NCI-H748 treated with DMSO at 0.1 percent for 48 hours (cell line): ENCODE measurements around the gene KLHL15.
"Not testable (repeated sequence)": the region's sequence is repeated elsewhere in the genome, so short reads cannot be mapped to it uniquely, and the experiment has no call there.

ENCODE experiments used
- DNase-seq: peaks from one replicate; lab custom pipeline; 2025; lab: John Stamatoyannopoulos, UW

KLHL15 gene, protein sequence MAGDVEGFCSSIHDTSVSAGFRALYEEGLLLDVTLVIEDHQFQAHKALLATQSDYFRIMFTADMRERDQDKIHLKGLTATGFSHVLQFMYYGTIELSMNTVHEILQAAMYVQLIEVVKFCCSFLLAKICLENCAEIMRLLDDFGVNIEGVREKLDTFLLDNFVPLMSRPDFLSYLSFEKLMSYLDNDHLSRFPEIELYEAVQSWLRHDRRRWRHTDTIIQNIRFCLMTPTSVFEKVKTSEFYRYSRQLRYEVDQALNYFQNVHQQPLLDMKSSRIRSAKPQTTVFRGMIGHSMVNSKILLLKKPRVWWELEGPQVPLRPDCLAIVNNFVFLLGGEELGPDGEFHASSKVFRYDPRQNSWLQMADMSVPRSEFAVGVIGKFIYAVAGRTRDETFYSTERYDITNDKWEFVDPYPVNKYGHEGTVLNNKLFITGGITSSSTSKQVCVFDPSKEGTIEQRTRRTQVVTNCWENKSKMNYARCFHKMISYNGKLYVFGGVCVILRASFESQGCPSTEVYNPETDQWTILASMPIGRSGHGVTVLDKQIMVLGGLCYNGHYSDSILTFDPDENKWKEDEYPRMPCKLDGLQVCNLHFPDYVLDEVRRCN

DNA sequence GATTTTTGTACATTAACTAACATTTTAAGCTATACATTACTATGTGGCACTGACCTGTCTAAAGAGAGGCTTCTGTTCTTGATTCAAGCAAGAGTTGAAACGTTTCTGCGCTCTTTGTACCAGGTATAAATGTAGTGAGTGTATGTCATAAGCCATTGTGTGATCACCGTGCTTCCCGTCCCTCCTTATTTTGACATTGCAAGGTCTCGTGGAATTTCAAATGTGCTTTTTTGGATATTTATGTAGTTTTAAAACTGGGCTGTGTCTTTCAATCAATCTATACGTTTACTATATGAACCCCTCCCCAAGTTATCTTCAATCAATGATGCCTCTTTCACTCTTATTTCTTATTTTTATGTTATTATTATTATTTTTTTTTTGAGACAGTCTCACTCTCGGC is at the start of gene KLHL15:
KLHL15 (minus strand) TSS at position 101 of the 400 bp plus-strand sequence. CDS start 20,493 bp downstream, outside the sequence.
- no peak for DNase-seq

DNA sequence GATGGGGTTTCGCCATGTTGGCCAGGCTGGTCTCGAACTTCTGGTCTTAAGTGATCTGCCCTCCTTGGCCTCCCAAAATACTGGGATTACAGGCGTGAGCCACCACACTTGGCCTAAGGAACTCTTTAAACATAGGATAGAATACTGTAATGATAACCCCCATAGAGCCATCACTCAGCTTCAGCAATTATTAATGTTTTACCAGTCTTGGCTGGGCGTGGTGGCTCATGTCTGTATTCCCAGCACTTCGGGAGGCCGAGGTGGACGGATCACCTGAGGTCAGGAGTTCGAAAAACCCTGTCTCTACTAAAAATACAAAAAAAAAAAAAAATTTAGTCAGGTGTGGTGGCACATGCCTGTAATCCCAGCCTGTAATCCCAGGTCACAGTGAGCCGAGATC is 42.9 kb upstream of the KLHL15 start:
- no peak for DNase-seq

DNA sequence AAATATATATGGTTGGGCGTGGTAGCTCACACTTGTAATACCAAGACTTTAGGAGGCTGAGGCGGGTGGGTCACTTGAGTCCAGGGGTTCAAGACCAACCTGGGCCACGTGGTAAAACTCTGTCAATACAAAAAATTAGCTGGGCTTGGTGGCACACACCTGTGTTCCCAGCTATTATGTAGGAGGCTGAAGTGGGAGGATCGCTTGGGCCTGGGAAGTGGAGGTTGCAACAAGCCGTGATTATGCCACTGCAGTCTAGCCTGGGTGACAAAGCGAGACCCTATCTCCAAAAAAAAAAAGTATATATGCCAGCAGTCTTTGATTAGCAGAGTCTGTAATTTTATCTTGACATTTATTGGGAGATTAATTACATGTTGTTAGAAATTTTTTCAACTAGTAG is 36.5 kb upstream of the KLHL15 start:
- DNase-seq: no peak

DNA sequence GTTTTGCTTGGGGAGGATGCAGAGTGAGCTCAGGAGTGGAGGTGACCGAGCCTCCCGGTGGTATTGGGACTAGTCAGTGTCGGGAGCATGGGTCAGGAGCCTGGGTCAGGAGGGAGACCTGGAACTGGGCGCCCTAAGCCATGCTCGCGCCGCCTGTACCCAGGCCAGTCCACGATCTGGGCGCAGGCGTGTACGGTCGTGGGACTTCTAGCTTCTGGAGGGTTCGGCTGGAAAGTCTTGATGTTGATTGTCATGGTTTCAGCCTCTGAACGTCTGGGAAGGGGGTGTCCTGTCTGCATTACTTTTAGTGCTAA is 28.0 kb upstream of the KLHL15 start:
- no peak for DNase-seq

DNA sequence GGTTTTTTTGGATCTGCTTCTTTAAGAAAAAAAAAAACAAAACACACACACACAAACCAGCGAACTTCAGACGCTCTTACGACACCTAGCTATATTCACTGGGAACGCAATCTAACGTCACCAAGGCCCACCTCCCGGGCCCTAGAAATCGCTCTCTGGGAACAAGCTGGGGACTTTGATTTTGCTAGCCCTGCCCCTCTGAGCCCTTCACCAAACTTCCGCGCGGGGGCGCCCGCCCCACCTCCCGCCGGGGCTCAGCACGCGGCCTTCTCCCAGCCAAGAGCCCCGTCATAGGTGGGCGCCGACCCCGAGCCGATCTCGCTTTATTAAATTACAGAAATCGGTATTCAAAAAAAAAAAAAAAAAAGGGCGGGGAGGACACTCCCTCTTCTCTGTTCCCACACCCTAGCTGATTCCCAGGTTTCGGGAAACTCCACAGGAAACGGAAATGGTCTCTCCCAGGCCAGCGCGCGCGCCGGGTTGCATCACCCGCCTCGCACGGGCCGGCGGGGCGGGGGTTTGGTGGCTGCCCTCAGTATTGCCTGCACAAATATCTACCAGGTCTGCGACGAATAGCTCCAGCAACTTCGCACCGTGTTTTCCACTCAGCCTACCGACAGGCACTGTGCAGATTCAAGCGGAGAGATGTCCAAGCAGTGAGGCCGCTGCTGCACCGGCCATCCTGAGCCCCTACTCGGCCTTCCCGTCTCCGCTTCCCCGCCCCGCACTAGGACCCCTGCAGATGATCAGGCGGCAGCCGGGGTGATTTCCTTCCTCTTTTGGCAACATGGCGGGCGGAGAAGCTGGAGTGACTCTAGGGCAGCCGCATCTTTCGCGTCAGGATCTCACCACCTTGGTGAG is 27.4 kb upstream of the KLHL15 start, which contains the start of gene EIF2S3:
EIF2S3 (plus strand) TSS at position 775 of the 861 bp plus-strand sequence; CDS start at position 788, 13 bp downstream.
- DNase-seq: peak; percentile 88

DNA sequence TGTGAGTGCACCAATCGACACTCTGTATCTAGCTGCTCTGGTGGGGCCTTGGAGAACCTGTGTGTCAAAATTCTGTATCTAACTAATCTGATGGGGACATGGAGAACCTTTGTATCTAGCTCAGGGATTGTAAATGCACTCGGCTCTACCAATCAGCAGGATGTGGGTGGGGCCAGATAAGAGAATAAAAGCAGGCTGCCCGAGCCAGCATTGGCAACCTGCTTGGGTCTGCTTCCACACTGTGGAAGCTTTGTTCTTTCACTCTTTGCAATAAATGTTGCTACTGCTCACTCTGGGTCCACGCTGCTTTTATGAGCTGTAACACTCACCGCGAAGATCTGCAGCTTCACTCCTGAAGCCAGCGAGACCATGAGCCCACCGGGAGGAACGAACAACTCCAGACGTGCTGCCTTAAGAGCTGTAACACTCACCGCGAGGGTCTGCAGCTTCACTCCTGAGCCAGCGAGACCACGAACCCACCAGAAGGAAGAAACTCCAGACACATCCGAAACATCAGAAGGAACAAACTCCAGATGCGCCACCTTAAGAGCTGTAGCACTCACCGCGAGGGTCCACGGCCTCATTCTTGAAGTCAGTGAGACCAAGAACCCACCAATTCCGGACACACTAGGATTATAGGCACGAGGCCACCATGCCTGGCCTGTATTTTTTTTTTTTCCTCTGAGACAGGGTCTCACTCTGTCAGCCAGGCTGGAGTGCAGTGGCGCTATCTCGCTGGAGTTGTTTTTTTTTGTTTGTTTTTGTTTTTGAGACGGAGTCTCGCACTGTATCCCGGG is 23.7 kb upstream of the KLHL15 start:
- DNase-seq: not testable (repeated sequence)

DNA sequence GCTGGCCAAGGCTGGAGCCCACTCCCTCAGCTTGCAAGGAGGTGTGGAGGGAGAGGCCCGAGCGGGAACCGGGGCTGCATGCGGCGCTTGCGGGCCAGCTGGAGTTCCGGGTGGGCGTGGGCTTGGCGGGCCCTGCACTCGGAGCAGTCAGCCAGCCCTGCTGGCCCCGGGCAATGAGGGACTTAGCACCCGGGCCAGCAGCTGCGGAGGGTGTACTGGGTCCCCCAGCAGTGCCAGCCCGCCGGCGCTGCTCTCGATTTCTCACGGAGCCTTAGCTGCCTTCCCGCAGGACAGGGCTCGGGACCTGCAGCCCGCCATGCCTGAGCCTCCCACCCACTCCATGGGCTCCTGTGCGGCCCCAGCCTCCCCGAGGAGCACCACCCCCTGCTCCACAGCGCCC is 22.7 kb upstream of the KLHL15 start:
- DNase-seq: not testable (repeated sequence)

DNA sequence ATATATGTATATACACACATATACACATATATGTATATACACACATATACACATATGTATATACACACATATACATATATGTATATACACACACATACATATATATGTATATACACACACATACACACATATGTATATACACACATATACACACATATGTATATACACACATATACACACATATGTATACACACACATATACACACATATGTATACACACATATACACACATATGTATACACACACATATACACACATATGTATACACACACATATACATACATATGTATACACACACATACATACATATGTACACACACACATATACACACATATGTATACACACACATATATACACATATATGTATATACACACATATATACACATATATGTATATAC is 19.1 kb upstream of the KLHL15 start:
- not testable (repeated sequence) for DNase-seq

DNA sequence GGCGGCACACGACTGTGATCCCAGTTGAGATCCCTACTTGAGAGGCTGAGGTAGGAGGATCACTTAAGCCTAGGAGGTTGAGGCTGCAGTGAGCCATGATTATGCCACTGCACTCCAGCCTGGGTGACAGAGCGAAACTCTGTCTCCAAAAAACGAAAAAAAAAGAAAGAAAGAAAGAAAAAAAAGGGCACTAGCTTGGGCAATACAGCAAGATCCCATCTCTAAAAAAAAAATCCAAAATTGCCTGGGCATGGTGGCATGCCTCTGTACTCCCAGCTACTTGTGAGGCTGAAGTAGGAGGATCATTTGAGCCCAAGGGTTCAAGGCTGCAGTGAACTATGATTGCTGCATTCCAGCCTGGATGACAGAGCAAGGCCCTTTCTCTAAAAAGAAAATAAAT is 10.7 kb upstream of the KLHL15 start:
- no peak for DNase-seq

DNA sequence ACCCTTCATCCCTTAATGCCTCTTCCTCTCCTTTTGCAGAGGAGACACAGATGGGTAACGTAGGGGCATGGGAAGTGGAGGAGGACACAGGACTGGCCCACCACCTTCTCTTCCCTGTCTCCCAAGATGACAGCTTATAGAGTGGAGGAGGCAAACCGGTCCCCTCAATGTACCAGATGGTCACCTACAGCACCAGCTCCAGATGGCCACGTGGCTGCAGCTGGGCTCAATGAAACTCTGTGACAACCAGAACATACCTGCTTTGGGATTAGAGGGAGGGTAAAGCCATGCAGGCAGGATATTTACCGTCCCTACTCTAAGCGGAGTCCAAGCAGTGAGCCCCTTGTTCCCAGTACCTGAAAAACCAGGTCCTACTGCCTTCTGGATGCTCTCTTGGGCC is 7.5 kb upstream of the KLHL15 start:
- DNase-seq: no peak

DNA sequence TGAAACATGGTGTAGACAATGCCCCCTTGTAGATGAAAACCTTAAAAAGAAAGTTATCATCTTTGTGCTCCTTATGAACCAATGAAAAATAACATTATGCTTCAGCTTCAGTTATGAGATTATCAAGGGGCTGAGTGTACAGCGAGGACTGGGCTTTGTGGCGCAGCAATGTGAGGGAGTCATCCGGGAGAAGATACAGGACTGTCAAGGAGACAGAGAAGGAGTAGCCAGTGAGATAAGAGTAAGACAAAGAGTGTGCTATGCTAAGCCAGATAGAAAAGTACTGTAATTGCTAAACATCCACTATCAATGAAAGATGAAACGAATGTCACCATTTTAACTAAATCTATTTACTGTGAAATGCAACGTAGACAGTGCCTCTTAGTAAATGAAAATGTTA is 3.6 kb upstream of the KLHL15 start:
- DNase-seq: no peak

DNA sequence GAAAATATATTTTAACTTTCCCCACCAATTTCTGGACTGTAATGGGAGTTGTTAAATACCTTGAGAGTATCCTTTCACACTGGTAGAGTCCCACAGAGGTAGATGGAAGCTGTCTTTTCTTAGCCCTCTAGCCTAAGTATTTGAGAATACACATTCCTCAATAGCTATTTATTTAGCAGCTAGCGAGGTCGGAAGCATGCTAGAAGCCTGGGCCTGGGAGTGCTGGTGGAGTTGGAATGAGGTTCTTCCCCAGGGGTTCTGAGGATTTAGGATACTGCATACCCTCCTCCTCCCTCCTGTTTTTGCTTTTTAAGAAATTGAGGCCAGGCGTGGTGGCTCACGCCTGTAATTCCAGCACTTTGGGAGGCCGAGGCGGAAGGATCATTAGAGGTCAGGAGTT is 999 bp upstream of the KLHL15 start:
- no peak for DNase-seq

DNA sequence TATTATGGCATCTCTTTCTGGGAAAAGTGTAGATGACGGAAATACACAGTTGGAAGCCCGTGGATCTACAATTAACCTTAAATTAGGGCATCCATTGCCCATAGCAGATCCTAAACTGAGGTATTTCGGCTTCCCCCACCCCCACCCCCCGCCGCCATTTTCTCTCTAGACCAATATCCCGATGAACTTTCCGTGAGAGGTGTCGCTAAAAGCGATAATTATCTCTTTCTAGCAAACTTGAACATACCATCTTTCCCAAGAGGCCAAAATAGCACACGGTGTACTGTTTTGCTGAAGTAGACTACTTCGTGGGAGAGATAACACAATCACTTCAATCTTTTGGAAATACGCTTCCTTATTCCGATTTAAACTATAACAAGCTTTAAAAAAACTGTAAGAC is 554 bp downstream of the KLHL15 start:
- no peak for DNase-seq

DNA sequence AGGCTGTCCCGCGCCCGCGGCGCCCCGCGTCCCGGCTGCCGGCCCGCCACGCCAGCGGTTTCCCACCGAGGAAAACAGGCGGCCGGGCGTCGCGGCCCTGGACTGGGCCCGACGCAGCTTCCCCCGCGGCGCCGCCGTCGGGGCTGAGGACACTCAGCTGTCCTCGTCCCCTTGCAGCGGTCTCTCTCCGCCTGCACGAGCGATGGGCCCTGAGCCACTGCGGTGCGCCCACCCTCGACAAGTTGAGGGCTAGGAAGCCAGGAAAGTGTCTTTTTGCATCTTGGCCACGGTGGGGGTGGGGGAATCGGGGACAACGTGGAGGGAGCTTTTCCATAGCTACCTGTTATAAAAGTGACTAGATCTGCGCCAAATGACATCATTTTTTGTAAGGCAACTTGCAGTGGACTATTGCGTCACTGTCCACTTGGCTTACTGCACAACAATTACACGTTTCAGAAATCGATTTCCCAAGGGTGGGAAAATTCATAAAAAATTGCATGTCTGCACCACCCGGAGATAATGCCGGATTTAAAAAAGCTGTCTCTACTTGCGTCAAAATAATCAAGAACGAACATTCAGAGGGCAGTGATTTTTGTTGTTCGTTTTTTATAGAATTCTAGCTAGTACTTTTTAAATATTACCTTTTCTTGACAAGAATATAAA is 1.1 kb downstream of the KLHL15 start:
- no peak for DNase-seq

DNA sequence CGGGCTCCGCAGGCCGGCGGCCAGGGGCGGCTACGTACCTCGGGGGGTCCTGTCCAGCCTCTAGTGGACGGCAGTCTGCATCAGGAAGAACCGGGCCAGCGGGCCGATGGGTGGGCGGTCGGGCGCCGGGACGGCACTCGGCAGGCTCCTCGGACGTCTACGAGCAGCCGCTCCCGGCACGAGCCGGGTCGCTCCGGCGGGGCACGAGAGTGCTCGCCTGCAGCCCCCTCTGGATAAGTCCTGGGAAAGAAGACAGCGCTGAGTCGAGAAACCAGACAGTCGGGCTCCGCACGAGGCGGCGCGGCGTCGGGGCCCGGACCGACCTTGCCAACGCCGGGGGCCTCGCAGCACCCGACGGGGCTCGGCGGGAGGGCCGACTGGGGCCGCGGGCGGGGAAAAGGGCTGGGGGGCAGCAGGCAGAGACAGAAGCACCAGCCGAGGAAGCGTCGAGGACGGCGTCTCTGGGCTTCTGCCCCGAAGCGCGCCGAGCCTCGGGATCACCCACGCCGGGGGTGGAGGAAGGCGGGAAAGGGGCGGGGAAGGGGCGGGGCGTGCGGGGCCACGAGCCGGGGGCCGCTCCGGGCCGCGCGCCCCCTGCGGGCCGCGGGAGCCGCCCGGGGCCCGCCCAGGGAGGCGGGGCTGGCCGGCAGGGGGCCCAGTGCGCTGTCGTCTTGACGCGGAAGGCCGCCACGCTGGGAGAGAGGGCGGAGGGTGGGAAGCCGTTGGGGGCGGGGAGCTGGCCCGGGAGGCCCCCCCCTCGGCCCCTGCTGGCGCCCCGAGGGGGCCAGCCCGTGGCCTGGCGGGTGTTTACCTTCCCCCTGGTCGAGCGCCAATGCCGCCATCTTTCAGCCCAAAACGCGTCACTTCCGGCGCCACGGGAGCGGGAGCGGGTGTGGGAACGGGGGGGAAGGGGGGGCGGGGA is 1.9 kb downstream of the KLHL15 start:
- DNase-seq: peak; percentile 57

DNA sequence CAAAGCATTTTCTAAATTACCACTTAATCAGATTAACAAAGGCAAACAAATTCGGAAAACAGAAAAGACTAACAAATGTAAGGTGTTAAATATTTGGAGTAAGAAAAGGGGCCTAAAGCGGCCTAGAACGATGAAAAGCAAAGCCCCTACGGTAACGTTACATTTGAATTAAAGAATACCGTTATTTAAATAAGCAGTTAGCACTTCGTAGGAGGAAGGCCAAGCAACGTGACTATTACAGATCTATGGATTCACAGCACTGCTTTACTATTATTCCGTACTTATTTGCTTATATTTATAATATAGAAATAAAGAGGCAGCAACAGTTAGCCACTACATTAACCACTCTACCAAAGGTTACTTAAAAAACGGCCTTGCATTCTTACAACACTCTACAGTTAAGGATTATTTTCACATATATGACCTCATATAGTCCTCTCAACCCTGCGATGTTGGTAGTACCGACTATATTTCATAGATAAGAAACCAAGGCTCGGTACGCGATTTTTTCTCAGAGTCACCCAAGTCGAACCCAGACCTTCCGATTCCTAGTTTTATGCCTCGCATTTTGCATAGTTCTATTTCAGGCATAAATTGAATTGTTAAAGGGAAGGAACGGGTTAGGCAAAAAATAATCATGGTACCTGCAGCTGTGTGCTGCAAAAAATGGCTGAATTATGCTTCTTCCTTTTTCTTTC is 2.9 kb downstream of the KLHL15 start:
- DNase-seq: no peak

DNA sequence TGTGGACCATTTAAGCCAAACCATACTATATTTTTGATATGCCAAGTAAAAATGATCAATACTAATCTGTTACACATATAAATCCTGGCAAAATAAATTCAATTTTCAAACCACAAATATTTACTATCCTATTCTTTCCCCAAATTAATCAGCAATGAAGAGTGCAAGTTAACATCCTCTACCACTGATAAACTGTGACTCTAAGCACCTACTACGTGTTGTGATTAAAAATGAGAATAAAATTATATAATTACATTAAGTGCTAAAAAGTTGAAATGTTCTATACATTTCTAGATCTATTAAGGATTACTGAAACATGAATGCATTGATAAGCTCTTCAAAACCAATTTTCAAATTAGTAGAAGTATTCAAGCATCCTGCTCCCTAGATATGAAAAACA is 3.4 kb downstream of the KLHL15 start:
- no peak for DNase-seq

DNA sequence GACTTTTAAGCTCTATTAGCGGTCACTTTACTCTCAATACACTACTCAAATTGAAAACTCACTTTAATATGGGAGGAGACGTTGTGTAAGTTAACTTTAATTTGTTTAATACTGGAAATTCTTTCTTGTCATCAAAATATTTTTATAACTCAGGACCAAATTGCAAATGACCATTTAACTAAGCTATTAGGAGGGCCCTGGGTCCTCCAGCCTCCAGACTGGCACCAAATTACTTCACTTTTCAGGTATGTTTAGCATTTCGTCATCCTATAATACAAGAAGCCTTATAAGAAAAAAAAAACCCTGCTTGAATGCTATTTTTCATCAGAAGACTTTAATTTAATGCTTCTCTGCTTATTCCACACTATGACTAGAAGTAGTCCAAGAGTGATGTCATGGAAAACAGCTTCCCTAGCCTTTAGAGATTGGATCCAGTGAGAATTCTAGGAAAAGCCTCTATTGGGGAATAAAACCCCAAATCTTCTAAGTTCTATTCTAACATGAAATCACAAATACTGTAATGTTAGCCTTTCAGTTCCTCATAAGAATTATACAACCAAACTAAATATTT is 6.6 kb downstream of the KLHL15 start:
- no peak for DNase-seq

DNA sequence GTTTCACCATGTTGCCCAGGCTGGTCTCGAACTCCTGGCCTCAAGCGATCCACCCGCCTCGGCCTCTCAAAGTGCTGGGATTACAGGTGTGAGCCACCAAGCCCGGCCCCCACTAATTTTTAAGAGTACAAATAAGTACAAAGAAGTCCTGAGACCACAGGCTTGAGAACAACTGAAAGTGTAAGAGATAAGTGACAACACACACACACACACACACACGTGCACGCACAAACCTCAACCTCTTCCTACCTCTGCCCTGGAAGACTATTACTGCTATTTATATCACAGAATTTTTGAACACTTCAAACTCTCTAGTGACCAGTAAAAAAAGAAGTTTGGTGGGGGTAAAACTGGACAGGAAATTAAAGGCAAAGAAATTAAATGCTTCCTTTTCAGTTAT is 7.5 kb downstream of the KLHL15 start:
- no peak for DNase-seq
